OCI-LY1 (cell line): ENCODE data around the gene EPHA5.

Experiments
- EZH2 ChIP-seq: fragments of 200-600 bp; sonication (generic), shearing (Covaris generic); IDR thresholded peaks from 2 replicates; pipeline ENCODE4 v1.8.0; 2017; ENCODE audit warnings: borderline replicate concordance, mixed run types, mild to moderate bottlenecking, antibody characterized with exemption, low read length, moderate library complexity, mixed read lengths
- TF ChIP-seq, protein P1 (sequence below): fragments of 200-600 bp; sonication (generic), shearing (Covaris generic); IDR thresholded peaks from 2 replicates; pipeline ENCODE4 v1.5.1; 2017; ENCODE audit warnings: mild to moderate bottlenecking, antibody characterized with exemption, low read length, moderate library complexity, mixed read lengths

DNA sequence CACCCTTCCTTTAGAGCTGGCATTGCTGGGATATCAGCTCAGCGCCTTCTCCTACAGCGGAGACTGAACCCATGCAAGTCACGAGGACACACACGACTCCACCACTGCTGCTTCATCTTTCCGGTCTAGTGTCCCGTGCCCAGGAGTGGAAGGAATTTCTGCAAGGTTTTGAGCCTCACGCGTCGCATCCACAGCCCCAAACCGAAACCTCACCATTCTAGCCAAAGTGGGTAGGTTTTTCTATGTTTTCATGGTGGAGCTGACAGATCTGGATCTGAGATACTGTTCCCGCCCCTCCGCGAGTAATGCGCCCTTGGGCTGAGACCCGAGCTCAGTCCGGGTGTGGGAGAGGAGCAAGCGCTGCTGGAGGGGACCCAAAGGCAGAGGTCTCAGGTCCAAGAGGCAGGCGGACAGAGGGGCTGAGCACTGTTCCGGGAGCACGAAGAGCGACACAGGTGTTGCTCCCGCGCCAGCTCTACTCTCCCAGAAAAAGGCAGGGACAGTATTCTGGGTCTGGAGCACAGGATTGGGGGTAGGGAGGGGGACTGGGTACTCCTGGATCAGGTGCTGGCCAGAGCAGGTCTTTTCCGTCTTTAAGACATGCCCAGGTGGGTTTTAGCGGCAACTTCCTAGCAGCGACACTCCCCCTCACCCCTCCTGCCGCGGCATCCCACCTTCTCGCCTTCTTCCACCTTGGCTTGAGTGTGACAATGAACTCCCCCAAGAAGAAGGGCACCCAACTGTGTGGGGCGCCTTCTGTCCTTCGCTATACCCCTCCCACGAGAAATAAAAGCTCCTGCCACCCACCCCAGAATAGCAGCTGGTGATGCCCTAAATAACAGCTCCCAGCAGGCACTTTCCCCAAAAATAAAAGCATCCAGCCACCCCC, 1.8 kb downstream of the EPHA5 start:
- no peak for TF ChIP-seq EZH2
- TF ChIP-seq, protein P1, sequence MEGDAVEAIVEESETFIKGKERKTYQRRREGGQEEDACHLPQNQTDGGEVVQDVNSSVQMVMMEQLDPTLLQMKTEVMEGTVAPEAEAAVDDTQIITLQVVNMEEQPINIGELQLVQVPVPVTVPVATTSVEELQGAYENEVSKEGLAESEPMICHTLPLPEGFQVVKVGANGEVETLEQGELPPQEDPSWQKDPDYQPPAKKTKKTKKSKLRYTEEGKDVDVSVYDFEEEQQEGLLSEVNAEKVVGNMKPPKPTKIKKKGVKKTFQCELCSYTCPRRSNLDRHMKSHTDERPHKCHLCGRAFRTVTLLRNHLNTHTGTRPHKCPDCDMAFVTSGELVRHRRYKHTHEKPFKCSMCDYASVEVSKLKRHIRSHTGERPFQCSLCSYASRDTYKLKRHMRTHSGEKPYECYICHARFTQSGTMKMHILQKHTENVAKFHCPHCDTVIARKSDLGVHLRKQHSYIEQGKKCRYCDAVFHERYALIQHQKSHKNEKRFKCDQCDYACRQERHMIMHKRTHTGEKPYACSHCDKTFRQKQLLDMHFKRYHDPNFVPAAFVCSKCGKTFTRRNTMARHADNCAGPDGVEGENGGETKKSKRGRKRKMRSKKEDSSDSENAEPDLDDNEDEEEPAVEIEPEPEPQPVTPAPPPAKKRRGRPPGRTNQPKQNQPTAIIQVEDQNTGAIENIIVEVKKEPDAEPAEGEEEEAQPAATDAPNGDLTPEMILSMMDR, result no peak
